ENCODE results near the gene CREB5. TPM values are rescaled to one million over a fixed set of nuclear protein-coding genes. Genes with fewer than 3 reads are reported as not detected.

The CREB5 gene
- total and polyA plus RNA-seq, 2 of the 8 experiments (the other 6 are each of a cell fraction or from before 2014, with no cell fraction given): 2.4 to 2.7 TPM

DNA sequence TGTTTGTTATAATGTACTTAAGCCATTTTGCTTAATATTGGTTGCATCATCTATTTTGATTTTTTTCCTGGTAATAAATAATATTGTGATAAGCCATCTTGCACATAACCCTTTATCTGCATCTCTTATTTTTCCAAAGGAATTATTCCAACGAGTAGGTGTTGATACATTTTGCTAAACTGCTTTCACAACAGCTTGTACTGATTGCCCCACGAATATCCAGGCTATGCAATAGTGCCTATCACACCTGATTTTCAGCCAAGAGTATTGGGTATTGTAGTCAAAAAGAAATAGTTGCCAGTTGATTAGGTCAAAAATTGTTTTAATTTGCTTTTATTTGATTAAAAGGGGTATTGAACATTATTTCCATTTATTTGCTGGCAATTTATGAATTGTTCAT, 20.7 kb downstream of the CREB5 start:
- Histone ChIP-seq H3K27ac (ENCODE audit: low read depth, low read length) (no peak overlapping the region), H3K9ac (replicated peaks in 1 of 4; ENCODE audit: extremely low read depth in 1 of 4, low read depth in 3 of 4, low read length in 3 of 4) (no peak overlapping the region), H3K79me2 (ENCODE audit: control insufficient read depth in 1 of 2, insufficient read depth in 2 of 2, low read length in 2 of 2) (no peaks in the 10 kb centered on the region), H3K9me3 (ENCODE audit: insufficient read depth in 2 of 2, low read depth in 1 of 2, low read length in 1 of 2) (no peaks in the 10 kb centered on the region), H3K4me3 (ENCODE audit: extremely low read depth in 1 of 4, insufficient read depth in 2 of 4, low read depth in 3 of 4, low read length in 4 of 4) (no peak overlapping the region), H3K36me3 (ENCODE audit: control insufficient read depth in 2 of 4, insufficient read depth in 4 of 4, low read length in 3 of 4) (no peaks in the 10 kb centered on the region), H3K79me1 (ENCODE audit: low read depth, low read length) (no peaks in the 10 kb centered on the region), H2BK120ac (replicated peaks; ENCODE audit: low read depth, low read length) (no peak overlapping the region), H2AFZ (ENCODE audit: low read length) (no peak overlapping the region), H3K56ac (replicated peaks; ENCODE audit: insufficient read length, low read depth, low read length) (no peak overlapping the region), H4K20me1 (replicated peaks in 1 of 2; ENCODE audit: control insufficient read depth in 1 of 2, insufficient read depth in 2 of 2, low read length in 2 of 2) (no peaks in the 10 kb centered on the region), H3K23ac (ENCODE audit: insufficient read length) (no peak overlapping the region), H2BK20ac (ENCODE audit: low read length) (no peak overlapping the region), H2AK5ac (ENCODE audit: low read depth, low read length) (no peak overlapping the region), H3K4me2 (ENCODE audit: insufficient read depth in 1 of 2, low read depth in 2 of 2, low read length in 2 of 2) (no peak overlapping the region), H4K5ac (ENCODE audit: insufficient read length, low read depth, low read length) (no peak overlapping the region), H2BK12ac (ENCODE audit: low read depth, low read length) (no peak overlapping the region), H4K91ac (replicated peaks; ENCODE audit: insufficient read length, low read length) (no peak overlapping the region), H3K27me3 (replicated peaks in 1 of 4; ENCODE audit: control insufficient read depth in 3 of 4, extremely low read depth in 1 of 4, insufficient read depth in 3 of 4, low read length in 3 of 4) (no peaks in the 10 kb centered on the region), H3K4me1 (replicated peaks in 1 of 4; ENCODE audit: control insufficient read depth in 3 of 4, insufficient read depth in 4 of 4, low read length in 3 of 4) (peaks cover 0 to 15% (median 7%) of the 10 kb centered on the region in 4 experiments; a peak in 3 of 7 replicates), H4K8ac (ENCODE audit: extremely low read depth, insufficient read depth, low read length) (no peak overlapping the region), H2BK5ac (ENCODE audit: low read depth, low read length) (no peak overlapping the region), H3K23me2 (ENCODE audit: low read depth, low read length) (no peaks in the 10 kb centered on the region), H3K4ac (replicated peaks; ENCODE audit: insufficient read length, low read depth, low read length) (no peak overlapping the region), H3K18ac (ENCODE audit: extremely low read depth, low read length) (no peak overlapping the region), H2BK15ac (ENCODE audit: low read length) (no peak overlapping the region), H3K14ac (ENCODE audit: insufficient read length) (no peak overlapping the region)
- no peak for TF ChIP-seq SIN3A (conservative IDR thresholded peaks at IDR 0.05 in 1 of 2, IDR thresholded peaks at IDR 0.05 in 1 of 2; ENCODE audit: low read depth in 1 of 2, low read length in 2 of 2)
- no peak for TF ChIP-seq SP1 (IDR thresholded peaks at IDR 0.05; ENCODE audit: low read depth, low read length)
- no peak for TF ChIP-seq SIX5 (IDR thresholded peaks at IDR 0.05; ENCODE audit: low read depth, low read length)
- TF ChIP-seq PHF8 (conservative IDR thresholded peaks at IDR 0.05; ENCODE audit: low read depth, low read length): no peak
- TF ChIP-seq EP300 (IDR thresholded peaks at IDR 0.05; ENCODE audit: borderline replicate concordance in 1 of 2, low read depth in 2 of 2, low read length in 2 of 2): no peak
- TF ChIP-seq NANOG (IDR thresholded peaks at IDR 0.05; ENCODE audit: insufficient read depth, low read depth, low read length, poor library complexity, severe bottlenecking): no peak
- TF ChIP-seq CHD1 (IDR thresholded peaks at IDR 0.05; ENCODE audit: low read depth, low read length): no peak
- no peak for TF ChIP-seq TAF1 (IDR thresholded peaks at IDR 0.05; ENCODE audit: low read depth, low read length)
- no peak for TF ChIP-seq BCL11A (IDR thresholded peaks at IDR 0.05; ENCODE audit: low read depth in 2 of 2, low read length in 2 of 2)
- no peak for TF ChIP-seq GTF2F1 (IDR thresholded peaks at IDR 0.05; ENCODE audit: borderline replicate concordance, low read depth, low read length)
- no peak for TF ChIP-seq ASH2L (IDR thresholded peaks at IDR 0.05; ENCODE audit: low read length)
- TF ChIP-seq SIRT6 (IDR thresholded peaks at IDR 0.05; ENCODE audit: low read length): no peak
- no peak for TF ChIP-seq CTBP2 (IDR thresholded peaks at IDR 0.05; ENCODE audit: borderline replicate concordance, insufficient read depth, insufficient read length, low read length)
- no peak for TF ChIP-seq BRCA1 (IDR thresholded peaks at IDR 0.05; ENCODE audit: low read depth, low read length)
- CTCF ChIA-PET (ENCODE audit: partially characterized antibody): interaction anchor here (0.9 to 1.0 kb wide), 2 partner anchors 11 to 190 kb away, joined by 3 to 4 read pairs; no protein-coding TSS in a partner anchor
- no peak for FAIRE-seq
- POLR2A ChIA-PET (ENCODE audit: partially characterized antibody): interaction anchor here (1.3 kb wide), 1 partner anchor 7 kb away, joined by 3 read pairs; no protein-coding TSS in a partner anchor
- WGBS, 2 experiments (ENCODE audit: extremely low coverage in 1 of 2, insufficient coverage in 1 of 2, insufficient read length in 1 of 2, insufficient replicate concordance in 2 of 2, low coverage in 1 of 2, low lambda C conversion rate in 2 of 2, missing lambda C conversion rate in 1 of 2): 85% methylated on average over 2 of the region's 2 CpGs; no CpG with 5 or more reads in 1 of the 2 experiments
- no peak for DNase-seq (ENCODE audit: low read depth in 1 of 2, low spot score in 2 of 2)
